H9 (cell line): ENCODE data around the gene TMEM170B. TPM values are rescaled to one million over a fixed set of nuclear protein-coding genes. Genes with fewer than 3 reads are reported as not detected.

ENCODE experiments used
- DNase-seq: peaks from one replicate; pipeline ENCODE4 v3.0.0-alpha.2; 2017
- H2AFZ ChIP-seq: one replicate; pipeline ENCODE4 v1.6.1; 2013; ENCODE audit warnings: mild to moderate bottlenecking, low read length, control low read depth, moderate library complexity
- H2AK5ac ChIP-seq: 2 replicates; pipeline ENCODE4 v1.6.1; 2013; ENCODE audit warnings: low read length, control low read depth, mixed read lengths; ENCODE audit not compliant: insufficient read length
- H2BK120ac ChIP-seq: one replicate; pipeline ENCODE4 v1.6.1; 2013; ENCODE audit warnings: low read depth, mild to moderate bottlenecking, low read length, control low read depth, inconsistent platforms; ENCODE audit not compliant: poor library complexity, severe bottlenecking
- H2BK12ac ChIP-seq: 2 replicates; pipeline ENCODE4 v1.6.1; 2013; ENCODE audit warnings: low read length, control low read depth, mixed read lengths, low read depth; ENCODE audit not compliant: insufficient read length
- H2BK15ac ChIP-seq: 2 replicates; pipeline ENCODE4 v1.6.1; 2013; ENCODE audit warnings: low read depth, low read length, control low read depth
- H2BK20ac ChIP-seq: one replicate; pipeline ENCODE4 v1.6.1; 2013; ENCODE audit warnings: low read depth, mild to moderate bottlenecking, low read length, control low read depth, inconsistent platforms; ENCODE audit not compliant: poor library complexity, severe bottlenecking
- H2BK5ac ChIP-seq: 2 replicates; pipeline ENCODE4 v1.6.1; 2013; ENCODE audit warnings: low read length, control low read depth, mixed read lengths; ENCODE audit not compliant: insufficient read length
- H3K14ac ChIP-seq: 2 replicates; pipeline ENCODE4 v1.6.1; 2013; ENCODE audit warnings: low read length, control low read depth; ENCODE audit not compliant: insufficient read depth
- H3K18ac ChIP-seq: 2 replicates; pipeline ENCODE4 v1.6.1; 2013; ENCODE audit warnings: low read depth, mild to moderate bottlenecking, mixed read lengths, low read length, control low read depth; ENCODE audit not compliant: insufficient read length
- H3K23ac ChIP-seq: 2 replicates; pipeline ENCODE4 v1.6.1; 2013; ENCODE audit warnings: low read length, control low read depth, mixed read lengths, low read depth; ENCODE audit not compliant: insufficient read length
- H3K23me2 ChIP-seq: 2 replicates; pipeline ENCODE4 v1.6.1; 2013; ENCODE audit warnings: low read depth, mild to moderate bottlenecking, mixed read lengths, low read length, control low read depth; ENCODE audit not compliant: insufficient read length, poor library complexity, severe bottlenecking
- H3K27ac ChIP-seq: 2 replicates; pipeline ENCODE4 v1.5.1; 2013; ENCODE audit warnings: low read length, control low read depth, mixed read lengths, low read depth; ENCODE audit not compliant: insufficient read length
- H3K27me3 ChIP-seq: 2 replicates; pipeline ENCODE4 v1.6.1; 2013; ENCODE audit warnings: low read length, control low read depth, inconsistent platforms; ENCODE audit not compliant: insufficient read depth
- H3K4ac ChIP-seq: 2 replicates; pipeline ENCODE4 v1.6.1; 2013; ENCODE audit warnings: low read depth, mild to moderate bottlenecking, control low read depth, inconsistent platforms, low read length, moderate library complexity
- H3K4me1 ChIP-seq: 2 replicates; pipeline ENCODE4 v1.6.1; 2013; ENCODE audit warnings: low read length, control low read depth, inconsistent platforms; ENCODE audit not compliant: insufficient read depth
- H3K4me2 ChIP-seq: 2 replicates; pipeline ENCODE4 v1.6.1; 2013; ENCODE audit warnings: low read length, control low read depth, mixed read lengths; ENCODE audit not compliant: insufficient read length, insufficient read depth
- H3K56ac ChIP-seq: 2 replicates; pipeline ENCODE4 v1.6.1; 2013; ENCODE audit warnings: low read depth, mild to moderate bottlenecking, mixed read lengths, low read length, control low read depth; ENCODE audit not compliant: insufficient read length
- H3K79me1 ChIP-seq: 2 replicates; pipeline ENCODE4 v1.6.1; 2013; ENCODE audit warnings: low read depth, mild to moderate bottlenecking, moderate library complexity, low read length, control low read depth, inconsistent platforms; ENCODE audit not compliant: insufficient read depth, poor library complexity, severe bottlenecking
- H3K79me2 ChIP-seq: 2 replicates; pipeline ENCODE4 v1.6.1; 2013; ENCODE audit warnings: low read length, control low read depth, inconsistent platforms; ENCODE audit not compliant: insufficient read depth
- H3K9ac ChIP-seq: 2 replicates; pipeline ENCODE4 v1.6.1; 2013; ENCODE audit warnings: low read length, control low read depth, mixed read lengths; ENCODE audit not compliant: insufficient read length; ENCODE audit errors: extremely low read depth
- H3K9me3 ChIP-seq: one replicate; pipeline ENCODE4 v1.6.1; 2013; ENCODE audit warnings: low read depth, low read length, inconsistent platforms; ENCODE audit not compliant: control insufficient read depth
- H3T11ph ChIP-seq: one replicate; pipeline ENCODE4 v1.6.1; 2013; ENCODE audit warnings: mild to moderate bottlenecking, low read length, control low read depth, inconsistent platforms
- H4K20me1 ChIP-seq: one replicate; pipeline ENCODE4 v1.6.1; 2013; ENCODE audit not compliant: control insufficient read depth, insufficient read length, insufficient read depth
- H4K5ac ChIP-seq: 2 replicates; pipeline ENCODE4 v1.6.1; 2013; ENCODE audit warnings: low read depth, mild to moderate bottlenecking, mixed read lengths, low read length, control low read depth; ENCODE audit not compliant: insufficient read length
- H4K8ac ChIP-seq: replicated peaks from 2 replicates; pipeline ENCODE4 v1.6.1; 2013; ENCODE audit warnings: low read length, control low read depth, mixed read lengths, low read depth; ENCODE audit not compliant: insufficient read length
- H4K91ac ChIP-seq: 2 replicates; pipeline ENCODE4 v1.6.1; 2013; ENCODE audit warnings: low read depth, mild to moderate bottlenecking, moderate library complexity, mixed read lengths, low read length, control low read depth; ENCODE audit not compliant: insufficient read length
- H3K27ac Mint-ChIP-seq, 3 experiments: 2 replicates in 2 of 3; 3 replicates in 1 of 3; pipeline ENCODE4 v1.8.0; 2020 to 2021; ENCODE audit warnings: mixed read lengths in 3 of 3, mild to moderate bottlenecking in 1 of 3, moderate library complexity in 1 of 3
- H3K27me3 Mint-ChIP-seq: 2 replicates; pipeline ENCODE4 v1.8.0; 2021; ENCODE audit warnings: low read depth, mild to moderate bottlenecking, moderate library complexity, mixed read lengths
- H3K36me3 Mint-ChIP-seq, 3 experiments: 2 replicates in 2 of 3; 3 replicates in 1 of 3; pipeline ENCODE4 v1.8.0; 2020 to 2021; ENCODE audit warnings: low read depth in 3 of 3, mixed read lengths in 3 of 3; ENCODE audit not compliant: insufficient read depth in 1 of 3
- H3K4me1 Mint-ChIP-seq, 2 experiments: 2 replicates each; pipeline ENCODE4 v1.8.0; 2020; ENCODE audit warnings: mixed read lengths in 2 of 2
- H3K4me3 Mint-ChIP-seq, 2 experiments: 2 replicates in 1 of 2; 3 replicates in 1 of 2; pipeline ENCODE4 v1.8.0; 2020 to 2021; ENCODE audit warnings: mild to moderate bottlenecking in 2 of 2, mixed read lengths in 2 of 2, moderate library complexity in 1 of 2
- H3K9me3 Mint-ChIP-seq, 2 experiments: 2 replicates in 1 of 2; 3 replicates in 1 of 2; pipeline ENCODE4 v1.8.0; 2020; ENCODE audit warnings: mild to moderate bottlenecking in 2 of 2, mixed read lengths in 2 of 2, moderate library complexity in 1 of 2
- CTCF ChIP-seq: fragments of 200-600 bp; sonication (generic); conservative IDR thresholded peaks from 3 replicates; pipeline ENCODE4 v1.8.0; 2021; ENCODE audit warnings: antibody characterized with exemption, mild to moderate bottlenecking
- total RNA-seq: library from RNA; stranded (reverse); gene quantifications from 2 replicates; pipeline ENCODE4 v1.2.1, GENCODE V29; 2021

TMEM170B gene
- total RNA-seq, 1 experiment from 2014 or later: 2.9 TPM

DNA sequence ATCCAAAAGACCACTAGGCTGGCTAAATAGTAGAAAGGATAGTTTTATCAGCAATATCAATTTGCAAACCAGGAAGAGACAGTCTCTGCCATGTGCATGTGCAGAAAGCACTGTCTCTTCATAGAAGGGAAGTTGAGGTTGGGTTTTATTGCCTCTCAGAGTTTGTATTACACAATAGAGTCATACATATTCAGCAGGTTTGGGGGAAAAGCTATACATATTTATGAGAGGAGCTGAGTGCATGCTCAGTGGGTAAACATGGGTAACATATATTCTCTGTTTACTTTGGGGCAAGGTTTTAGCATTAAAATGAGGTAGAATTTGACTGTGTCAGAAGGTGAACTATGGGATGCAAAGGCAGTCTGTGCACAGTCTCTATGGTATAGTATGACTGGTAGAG is 14.9 kb downstream of the TMEM170B start:
- H3K4me1 Mint-ChIP-seq: peaks cover 15 to 17% of the 10 kb centered on the region in 2 experiments
- no peak for DNase-seq

More for the DNA sequence above, 14.9 kb downstream of the TMEM170B start:
- Mint-ChIP-seq H3K4me3 (no peak overlapping the region), H3K9me3 (peaks cover 2 to 3% of the 10 kb centered on the region in 2 experiments; a peak in 1 of 5 replicates), H3K36me3 (peaks cover 0 to 11% (median 3%) of the 10 kb centered on the region in 3 experiments; a peak in 3 of 7 replicates), H3K27ac (peak overlapping the region in 1 of 3 experiments; percentile 58; a peak in 1 of 7 replicates), H3K27me3 (no peaks in the 10 kb centered on the region)
- Histone ChIP-seq H2BK5ac (no peak overlapping the region), H3K4ac (no peak overlapping the region), H2BK12ac (no peak overlapping the region), H2BK20ac (no peak overlapping the region), H3K23me2 (no peaks in the 10 kb centered on the region), H3K9ac (no peak overlapping the region), H3K27me3 (no peaks in the 10 kb centered on the region), H4K8ac (no peak overlapping the region), H3K23ac (no peak overlapping the region), H3K4me1 (peaks cover 3% of the 10 kb centered on the region; the same call in 1 of the 2 replicates), H2BK15ac (no peak overlapping the region), H3T11ph (no peak overlapping the region), H3K9me3 (no peaks in the 10 kb centered on the region), H2BK120ac (no peak overlapping the region), H3K56ac (no peak overlapping the region), H3K79me1 (no peaks in the 10 kb centered on the region), H3K79me2 (no peaks in the 10 kb centered on the region), H4K5ac (no peak overlapping the region), H4K20me1 (no peaks in the 10 kb centered on the region), H2AK5ac (no peak overlapping the region), H3K18ac (no peak overlapping the region), H3K14ac (no peak overlapping the region), H3K27ac (no peak overlapping the region), H3K4me2 (no peak overlapping the region), H2AFZ (no peak overlapping the region), H4K91ac (no peak overlapping the region)
- no peak for TF ChIP-seq CTCF
